ENCODE results near the gene GNAQ. TPM values are rescaled to one million over a fixed set of nuclear protein-coding genes. Genes with fewer than 3 reads are reported as not detected.

The GNAQ gene
- total RNA-seq, 1 experiment from 2014 or later: 48.6 TPM

DNA sequence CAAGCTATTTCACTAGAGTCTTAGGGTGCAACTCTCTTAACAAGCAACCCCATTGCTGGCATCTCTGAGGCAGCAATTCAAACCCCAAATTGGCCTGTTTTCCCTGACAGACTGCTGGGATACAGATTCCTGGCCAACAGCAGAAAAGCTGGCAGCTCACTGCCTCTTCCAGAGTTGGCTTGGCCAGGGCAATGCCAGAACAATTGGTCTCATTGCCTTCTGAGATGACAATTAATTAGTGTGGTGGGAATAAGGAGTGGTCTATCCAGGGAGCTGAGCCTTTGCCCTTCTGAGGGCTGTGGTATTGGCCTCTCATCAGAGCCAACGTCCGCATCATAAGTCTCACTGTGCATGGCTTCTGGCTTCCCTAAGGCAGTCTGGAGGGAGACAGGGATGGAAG lies 183.2 kb downstream of the GNAQ start:
- Histone ChIP-seq H2AK5ac (ENCODE audit: insufficient read length, low read length) (no peak overlapping the region), H3K23me2 (ENCODE audit: insufficient read length, low read depth, low read length, poor library complexity, severe bottlenecking) (no peaks in the 10 kb centered on the region), H2BK12ac (ENCODE audit: insufficient read length, low read depth, low read length) (no peak overlapping the region), H3K14ac (ENCODE audit: insufficient read depth, low read length) (no peak overlapping the region), H2BK15ac (ENCODE audit: low read depth, low read length) (no peak overlapping the region), H3K4me1 (ENCODE audit: insufficient read depth, low read length) (no peaks in the 10 kb centered on the region), H3K79me2 (ENCODE audit: insufficient read depth, low read length) (no peaks in the 10 kb centered on the region), H4K8ac (replicated peaks; ENCODE audit: insufficient read length, low read depth, low read length) (no peak overlapping the region), H3K56ac (ENCODE audit: insufficient read length, low read depth, low read length) (no peak overlapping the region), H2BK120ac (ENCODE audit: low read depth, low read length, poor library complexity, severe bottlenecking) (no peak overlapping the region), H3K4me2 (ENCODE audit: insufficient read depth, insufficient read length, low read length) (no peak overlapping the region), H3K79me1 (ENCODE audit: insufficient read depth, low read depth, low read length, poor library complexity, severe bottlenecking) (peaks cover 4% of the 10 kb centered on the region), H3K9ac (ENCODE audit: extremely low read depth, insufficient read length, low read length) (no peak overlapping the region), H2AFZ (ENCODE audit: low read length) (no peak overlapping the region), H4K5ac (ENCODE audit: insufficient read length, low read depth, low read length) (no peak overlapping the region), H3K18ac (ENCODE audit: insufficient read length, low read depth, low read length) (no peak overlapping the region), H3K27me3 (ENCODE audit: insufficient read depth, low read length) (no peaks in the 10 kb centered on the region), H3T11ph (ENCODE audit: low read length) (no peak overlapping the region), H2BK5ac (ENCODE audit: insufficient read length, low read length) (no peak overlapping the region), H3K27ac (ENCODE audit: insufficient read length, low read depth, low read length) (no peak overlapping the region), H2BK20ac (ENCODE audit: low read depth, low read length, poor library complexity, severe bottlenecking) (no peak overlapping the region), H4K91ac (ENCODE audit: insufficient read length, low read depth, low read length) (no peak overlapping the region), H3K23ac (ENCODE audit: insufficient read length, low read depth, low read length) (no peak overlapping the region), H3K9me3 (ENCODE audit: control insufficient read depth, low read depth, low read length) (no peaks in the 10 kb centered on the region), H4K20me1 (ENCODE audit: control insufficient read depth, insufficient read depth, insufficient read length) (no peaks in the 10 kb centered on the region), H3K4ac (ENCODE audit: low read depth, low read length) (no peak overlapping the region)
- Mint-ChIP-seq H3K4me3 (no peak overlapping the region), H3K27ac (no peak overlapping the region; a peak in 1 of 7 replicates), H3K27me3 (ENCODE audit: low read depth) (no peaks in the 10 kb centered on the region), H3K36me3 (ENCODE audit: insufficient read depth in 1 of 3, low read depth in 3 of 3) (no peaks in the 10 kb centered on the region; a peak in 1 of 7 replicates), H3K9me3 (no peaks in the 10 kb centered on the region), H3K4me1 (peaks cover 8 to 21% of the 10 kb centered on the region in 2 experiments)
- no CpG with 5 or more reads among the region's 2 CpGs for WGBS (ENCODE audit: extremely low coverage, insufficient read length, low lambda C conversion rate)
- DNase-seq: no peak
- TF ChIP-seq, protein P1, sequence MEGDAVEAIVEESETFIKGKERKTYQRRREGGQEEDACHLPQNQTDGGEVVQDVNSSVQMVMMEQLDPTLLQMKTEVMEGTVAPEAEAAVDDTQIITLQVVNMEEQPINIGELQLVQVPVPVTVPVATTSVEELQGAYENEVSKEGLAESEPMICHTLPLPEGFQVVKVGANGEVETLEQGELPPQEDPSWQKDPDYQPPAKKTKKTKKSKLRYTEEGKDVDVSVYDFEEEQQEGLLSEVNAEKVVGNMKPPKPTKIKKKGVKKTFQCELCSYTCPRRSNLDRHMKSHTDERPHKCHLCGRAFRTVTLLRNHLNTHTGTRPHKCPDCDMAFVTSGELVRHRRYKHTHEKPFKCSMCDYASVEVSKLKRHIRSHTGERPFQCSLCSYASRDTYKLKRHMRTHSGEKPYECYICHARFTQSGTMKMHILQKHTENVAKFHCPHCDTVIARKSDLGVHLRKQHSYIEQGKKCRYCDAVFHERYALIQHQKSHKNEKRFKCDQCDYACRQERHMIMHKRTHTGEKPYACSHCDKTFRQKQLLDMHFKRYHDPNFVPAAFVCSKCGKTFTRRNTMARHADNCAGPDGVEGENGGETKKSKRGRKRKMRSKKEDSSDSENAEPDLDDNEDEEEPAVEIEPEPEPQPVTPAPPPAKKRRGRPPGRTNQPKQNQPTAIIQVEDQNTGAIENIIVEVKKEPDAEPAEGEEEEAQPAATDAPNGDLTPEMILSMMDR (conservative IDR thresholded peaks at IDR 0.05): no peak
